Heart right ventricle (tissue), 16 donors: Measurements from ENCODE around the gene ALG1. TPM values are rescaled to one million over a fixed set of nuclear protein-coding genes. Genes with fewer than 3 reads are reported as not detected.

ENCODE experiments used
- ATAC-seq, 8 donors: fragments of 200-7000 bp; cut with Tn5 transposase; one replicate each; pipeline ENCODE4 v1.9.1; 2020; ENCODE audit warnings: mild to moderate bottlenecking in 8 of 8, moderate library complexity in 8 of 8, moderate number of reproducible peaks in 1 of 8
- DNase-seq, 2 donors: peaks; one replicate each; pipeline ENCODE4 v3.0.0-alpha.2; 2020
- H3K27ac ChIP-seq, 10 donors: fragments of 200-600 bp; sonication (generic) in 2 of 10; one replicate each; pipeline versions ENCODE4 v1.5.0 to v1.8.0; 2020 to 2022; ENCODE audit warnings: mild to moderate bottlenecking in 3 of 10
- H3K27me3 ChIP-seq, 7 donors: fragments of 200-600 bp; one replicate each; pipeline ENCODE4 v1.8.0; 2021 to 2022; ENCODE audit warnings: mild to moderate bottlenecking in 2 of 7
- H3K36me3 ChIP-seq, 9 donors: fragments of 200-600 bp; sonication (generic) in 1 of 9; one replicate each; pipeline versions ENCODE4 v1.5.0 to v1.8.0; 2020 to 2022; ENCODE audit warnings: mild to moderate bottlenecking in 2 of 9
- H3K4me1 ChIP-seq, 9 donors: fragments of 200-600 bp; sonication (generic) in 1 of 9; one replicate each; pipeline versions ENCODE4 v1.5.0 to v1.8.0; 2020 to 2022; ENCODE audit warnings: mild to moderate bottlenecking in 4 of 9
- H3K4me3 ChIP-seq, 10 donors: fragments of 200-600 bp; sonication (generic) in 2 of 10; one replicate each; pipeline versions ENCODE4 v1.5.0 to v1.8.0; 2020 to 2022; ENCODE audit warnings: mild to moderate bottlenecking in 7 of 10, moderate library complexity in 2 of 10
- H3K9me3 ChIP-seq, 11 donors: fragments of 200-600 bp in 10 of 11; sonication (generic) in 2 of 11; one replicate each; pipeline versions ENCODE4 v1.5.0 to v1.8.0; 2013 to 2022; ENCODE audit warnings: mild to moderate bottlenecking in 2 of 11, control low read depth in 1 of 11, moderate library complexity in 1 of 11
- WGBS, 2 donors: extraction: QIAGEN DNeasy Blood & Tissue Kit; methylation state at CpG; one replicate each; pipeline ENCODE4 v1.1.7; 2013; ENCODE audit warnings: inconsistent platforms in 1 of 2; 5-methylcytosine and 5-hydroxymethylcytosine counted together
- intact Hi-C, 10 donors: fragments of 100-400 bp; cut with DNase I; formaldehyde crosslinking; loops; one replicate each; pipeline versions ENCODE4 v1.11.1 to v1.14.2; 2022
- polyA plus RNA-seq, 2 donors: library from polyadenylated mRNA; stranded (reverse); fragments of 200-250 nt; gene quantifications; one replicate each; pipeline ENCODE4 v1.2.3, GENCODE V29; 2013
- total RNA-seq, 10 donors: library from RNA; stranded (reverse); fragmentation: NEBNext Ultra II Directional in 3 of 10; extraction: Animal tissue kit (Norgen Biotek cat#: 25700) in 3 of 10; gene quantifications; one replicate each; pipeline versions ENCODE4 v1.2.1 to v1.2.4, GENCODE V29; 2021 to 2023
- TF ChIP-seq, protein P1 (sequence below), 9 donors: fragments of 200-600 bp; sonication (generic) in 2 of 9; IDR thresholded peaks; one replicate each; pipeline versions ENCODE4 v1.5.0 to v1.8.0; 2021 to 2022; ENCODE audit warnings: antibody characterized with exemption in 9 of 9, mild to moderate bottlenecking in 5 of 9, moderate library complexity in 1 of 9
- donor health status: Arrhythmogenic right ventricular cardiomyopathy.
- donor health status: ischemic (EF 13 %, LVEDD 7.1; RV severe dilation, severe dysfunction).
- donor health status: healthy with polysubstance abuse.
- donor health status: DM: no; HTN: yes; CAD: no.
- donor health status: DM: no; HTN: no; CAD: no.
- donor health status: ischemic (EF 25% LVEDD 6.9; RV normal size, moderate dysfunction).
- donor health status: ischemic (EF 25% LVEDD 5.7; RV mildly dilated, moderate dysfunction).
- donor health status: healthy.
- donor health status: DM: yes; HTN: yes; CAD: no.
- donor health status: Ischemic cardiomyopathy.
- donor health status: ischemic (EF 35%, LVEDD 5.7; RV mildly dilated, moderate dysfunction).
- donor health status: nonischemic (EF 11% LVEDD 7.7; RV severe dilation, severe dysfunction).
- donor health status: DM: yes; HTN: yes; CAD: no.
- donor health status: PGD.
- donor health status: ischemic (EF 29% LVEDD 5.4; RV normal size, mild dysfunction).
- donor health status: nonischemic (EF 23%, LVEDD 6.1; RV moderate dilation, normal function).

Gene ALG1
- total and polyA plus RNA-seq, 12 donors: 4.9 to 13.7 (median 8.4) TPM

DNA sequence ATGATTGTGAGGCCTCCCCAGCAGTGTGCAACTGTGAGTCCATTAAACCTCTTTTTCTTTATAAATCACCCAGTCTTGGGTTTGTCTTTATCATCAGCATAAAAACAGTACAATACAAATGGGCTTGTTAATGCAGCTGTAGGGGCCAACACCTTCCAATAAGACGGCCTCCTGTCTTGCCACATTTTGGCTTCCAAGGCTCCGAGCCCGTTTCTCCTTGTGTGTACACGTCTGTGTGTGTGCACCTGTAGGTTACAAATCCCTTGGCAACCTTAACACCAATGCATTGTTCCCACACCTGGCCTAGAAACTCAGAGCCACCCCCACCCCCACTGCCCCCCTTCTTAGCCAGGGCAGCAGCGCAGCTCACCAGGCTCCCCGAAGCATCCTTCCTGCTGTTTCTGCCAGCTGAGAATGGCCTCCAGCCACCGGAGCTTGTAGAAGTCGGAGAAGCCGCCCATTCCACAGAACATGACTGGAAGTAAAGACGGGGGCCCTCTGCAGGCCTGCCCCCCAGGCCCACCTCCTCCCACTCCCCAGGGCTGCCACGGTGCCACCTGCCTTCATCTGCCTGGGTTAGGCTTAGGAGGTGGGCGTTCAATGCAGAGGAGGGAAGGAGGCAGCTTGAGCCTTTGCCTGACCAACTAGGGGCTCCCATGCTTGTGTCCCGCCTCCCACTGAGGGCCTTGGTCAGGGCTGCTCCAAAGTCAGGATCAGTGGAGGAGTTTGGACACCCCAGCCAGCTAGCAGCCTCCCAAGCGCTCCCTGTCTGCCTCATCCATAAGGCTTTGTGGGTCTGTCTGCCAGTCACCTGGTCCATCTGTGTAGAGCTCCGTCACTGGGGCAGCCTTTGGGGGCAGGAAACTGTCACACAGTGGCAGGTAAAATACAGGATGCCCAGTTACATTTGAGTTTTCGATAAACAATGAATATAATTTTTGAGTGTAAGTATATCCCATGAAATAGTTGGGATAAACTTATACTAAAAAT is 16.5 kb upstream of the ALG1 start:
- no peak overlapping the region for H3K4me3 ChIP-seq
- ATAC-seq (no peak), DNase-seq (no peak)
- 91% methylated on average over 16 of the region's 16 CpGs for WGBS, 2 donors
- H3K27me3 ChIP-seq: no peaks in the 10 kb centered on the region
- TF ChIP-seq, protein P1, sequence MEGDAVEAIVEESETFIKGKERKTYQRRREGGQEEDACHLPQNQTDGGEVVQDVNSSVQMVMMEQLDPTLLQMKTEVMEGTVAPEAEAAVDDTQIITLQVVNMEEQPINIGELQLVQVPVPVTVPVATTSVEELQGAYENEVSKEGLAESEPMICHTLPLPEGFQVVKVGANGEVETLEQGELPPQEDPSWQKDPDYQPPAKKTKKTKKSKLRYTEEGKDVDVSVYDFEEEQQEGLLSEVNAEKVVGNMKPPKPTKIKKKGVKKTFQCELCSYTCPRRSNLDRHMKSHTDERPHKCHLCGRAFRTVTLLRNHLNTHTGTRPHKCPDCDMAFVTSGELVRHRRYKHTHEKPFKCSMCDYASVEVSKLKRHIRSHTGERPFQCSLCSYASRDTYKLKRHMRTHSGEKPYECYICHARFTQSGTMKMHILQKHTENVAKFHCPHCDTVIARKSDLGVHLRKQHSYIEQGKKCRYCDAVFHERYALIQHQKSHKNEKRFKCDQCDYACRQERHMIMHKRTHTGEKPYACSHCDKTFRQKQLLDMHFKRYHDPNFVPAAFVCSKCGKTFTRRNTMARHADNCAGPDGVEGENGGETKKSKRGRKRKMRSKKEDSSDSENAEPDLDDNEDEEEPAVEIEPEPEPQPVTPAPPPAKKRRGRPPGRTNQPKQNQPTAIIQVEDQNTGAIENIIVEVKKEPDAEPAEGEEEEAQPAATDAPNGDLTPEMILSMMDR (IDR thresholded peaks at IDR 0.05): no peak
- intact Hi-C loops: no loop called here
- no peaks in the 10 kb centered on the region for H3K36me3 ChIP-seq
- no peak overlapping the region for H3K27ac ChIP-seq
- H3K9me3 ChIP-seq: peaks cover 0 to 15% (median 0%) of the 10 kb centered on the region in 11 donors
- H3K4me1 ChIP-seq: peaks cover 0 to 10% (median 0%) of the 10 kb centered on the region in 9 donors

DNA sequence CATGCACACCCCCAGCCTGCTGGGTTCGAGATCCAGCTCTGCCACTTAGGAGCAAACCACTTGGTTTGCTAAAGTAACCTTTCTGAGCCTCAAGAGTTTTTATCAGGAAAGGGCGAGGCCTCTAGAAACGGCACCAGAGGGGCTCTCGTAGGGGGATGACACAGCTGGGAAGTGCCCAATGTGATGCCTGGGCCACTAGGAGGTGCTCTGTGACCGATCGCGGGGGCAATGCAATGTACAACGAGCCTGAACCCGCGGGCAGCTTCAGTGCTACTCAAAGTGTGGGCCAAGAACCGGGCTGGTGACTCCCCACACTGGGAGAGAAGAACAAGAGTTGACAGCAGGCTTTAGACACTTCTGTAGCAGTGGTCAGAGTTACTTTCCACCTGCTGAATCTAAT is 15.3 kb upstream of the ALG1 start:
- ATAC-seq (no peak), DNase-seq (no peak)
- 18 to 21% methylated on average over 11 of the region's 11 CpGs for WGBS, 2 donors
- intact Hi-C loops: no loop called here
- H3K27ac ChIP-seq: no peak overlapping the region
- TF ChIP-seq, protein P1 (IDR thresholded peaks at IDR 0.05): peak in 6 of 9 donors; percentile 8 to 47 (median 28)
- H3K9me3 ChIP-seq: peaks cover 0 to 5% (median 0%) of the 10 kb centered on the region in 11 donors
- no peaks in the 10 kb centered on the region for H3K36me3 ChIP-seq
- H3K4me3 ChIP-seq: no peak overlapping the region
- peaks cover 0 to 10% (median 0%) of the 10 kb centered on the region in 9 donors for H3K4me1 ChIP-seq
- no peaks in the 10 kb centered on the region for H3K27me3 ChIP-seq

DNA sequence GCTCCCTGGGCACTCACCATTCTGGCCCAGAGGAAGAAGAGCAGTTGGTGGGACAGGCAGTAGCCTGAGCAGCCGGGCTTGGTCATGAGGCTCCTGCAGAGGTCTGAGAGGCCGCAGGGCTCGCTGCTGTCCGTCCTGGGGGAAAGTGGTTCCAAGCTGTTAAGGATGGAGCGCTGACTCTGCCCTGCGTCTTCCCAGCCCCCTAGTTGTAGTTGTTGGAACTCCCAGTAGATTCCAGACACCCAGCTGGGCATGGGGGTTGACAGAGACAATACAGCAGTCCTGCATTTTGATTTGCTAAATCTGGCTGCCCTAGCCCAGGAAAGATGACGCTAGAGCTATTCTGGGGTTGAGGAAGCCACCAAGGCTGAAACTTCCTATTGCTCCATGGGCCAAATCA is 13.2 kb upstream of the ALG1 start:
- WGBS, 2 donors: 34 to 36% methylated on average over 7 of the region's 7 CpGs
- DNase-seq: peak in 1 of 2 donors; percentile 59
- H3K4me3 ChIP-seq: no peak overlapping the region
- intact Hi-C loops: no loop called here
- ATAC-seq: peak; percentile 39 to 85 (median 64)
- H3K27ac ChIP-seq: peak overlapping the region in 2 of 10 donors; percentile 50 to 60
- peaks cover 0 to 10% (median 0%) of the 10 kb centered on the region in 9 donors for H3K4me1 ChIP-seq
- no peaks in the 10 kb centered on the region for H3K9me3 ChIP-seq
- H3K36me3 ChIP-seq: no peaks in the 10 kb centered on the region
- no peaks in the 10 kb centered on the region for H3K27me3 ChIP-seq
- TF ChIP-seq, protein P1 (IDR thresholded peaks at IDR 0.05): peak in 5 of 9 donors; percentile 10 to 45 (median 24)

DNA sequence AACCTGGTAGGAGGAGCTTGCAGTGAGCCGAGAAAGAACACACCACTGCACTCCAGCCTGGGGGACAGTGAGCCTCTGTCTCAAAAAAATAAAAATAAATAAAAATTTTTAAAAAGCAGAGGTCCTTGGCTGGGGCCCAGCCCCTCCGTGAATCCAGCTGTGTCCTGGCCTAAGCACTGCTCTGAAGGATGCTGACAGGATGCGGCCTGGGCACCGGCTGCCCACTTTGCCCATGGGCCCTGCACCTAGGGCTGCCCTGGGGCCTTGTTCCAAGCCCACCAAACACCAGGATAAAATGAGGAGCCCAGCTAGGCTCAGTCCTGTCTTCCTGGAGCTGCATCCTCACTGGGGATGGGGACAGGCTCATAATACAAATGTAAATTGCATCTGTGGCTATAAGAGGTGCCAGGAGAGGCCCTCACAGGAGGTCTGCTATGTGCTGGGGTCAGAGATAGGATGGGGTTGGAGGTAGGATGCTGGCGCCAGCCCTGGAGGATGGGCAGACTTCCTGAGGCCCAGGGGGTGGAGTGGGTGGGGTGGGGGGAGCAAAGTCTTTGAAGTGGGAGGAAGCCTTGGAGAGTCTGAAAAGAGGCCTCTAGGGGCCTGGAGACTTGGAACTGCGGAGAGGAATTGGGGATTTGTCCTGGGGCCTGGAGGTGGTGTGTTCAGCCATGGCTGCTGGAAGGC is 12.1 kb upstream of the ALG1 start:
- peaks cover 0 to 10% (median 0%) of the 10 kb centered on the region in 9 donors for H3K4me1 ChIP-seq
- DNase-seq: no peak
- H3K36me3 ChIP-seq: no peaks in the 10 kb centered on the region
- H3K27me3 ChIP-seq: no peaks in the 10 kb centered on the region
- ATAC-seq: no peak
- no peaks in the 10 kb centered on the region for H3K9me3 ChIP-seq
- WGBS, 2 donors: 72 to 74% methylated on average over 6 of the region's 6 CpGs
- H3K27ac ChIP-seq: peak overlapping the region in 2 of 10 donors; percentile 50 to 60
- H3K4me3 ChIP-seq: no peak overlapping the region
- intact Hi-C loops: no loop called here
- TF ChIP-seq, protein P1 (IDR thresholded peaks at IDR 0.05): no peak
